ENCODE measurements around the gene TMPRSS7.

TMPRSS7 gene

GRCh38 chr3:112114576-112115160, 80.1 kb downstream of the TMPRSS7 start:
- no peak overlapping the region for H3K4me3 ChIP-seq (ENCODE audit: low read depth, low read length)
- H3K9me3 ChIP-seq (ENCODE audit: control insufficient read depth, insufficient read depth, low read length) = no peaks in the 10 kb centered on the region
- no peaks in the 10 kb centered on the region for H3K27me3 ChIP-seq (ENCODE audit: control insufficient read depth, insufficient read depth, low read length)
- H3K36me3 ChIP-seq (ENCODE audit: control insufficient read depth, insufficient read depth, low read length) = no peaks in the 10 kb centered on the region
- H3K9ac ChIP-seq (ENCODE audit: low read depth, low read length) = no peak overlapping the region
- H3K4me1 ChIP-seq (ENCODE audit: control insufficient read depth, insufficient read depth, low read length) = no peaks in the 10 kb centered on the region

GRCh38 chr3:112115161-112115739, 80.7 kb downstream of the TMPRSS7 start:
- no peaks in the 10 kb centered on the region for H3K36me3 ChIP-seq (ENCODE audit: control insufficient read depth, insufficient read depth, low read length)
- H3K4me1 ChIP-seq (ENCODE audit: control insufficient read depth, insufficient read depth, low read length) = no peaks in the 10 kb centered on the region
- no peak overlapping the region for H3K4me3 ChIP-seq (ENCODE audit: low read depth, low read length)
- H3K9me3 ChIP-seq (ENCODE audit: control insufficient read depth, insufficient read depth, low read length) = no peaks in the 10 kb centered on the region
- H3K27me3 ChIP-seq (ENCODE audit: control insufficient read depth, insufficient read depth, low read length) = no peaks in the 10 kb centered on the region
- H3K9ac ChIP-seq (ENCODE audit: low read depth, low read length) = no peak overlapping the region

- Histone ChIP-seq H3K9me3 (ENCODE audit: control insufficient read depth, insufficient read depth, low read length) (no peaks in the 10 kb centered on the region), H3K4me3 (ENCODE audit: low read depth, low read length) (no peak overlapping the region), H3K36me3 (ENCODE audit: control insufficient read depth, insufficient read depth, low read length) (no peaks in the 10 kb centered on the region), H3K4me1 (ENCODE audit: control insufficient read depth, insufficient read depth, low read length) (no peaks in the 10 kb centered on the region), H3K27me3 (ENCODE audit: control insufficient read depth, insufficient read depth, low read length) (no peaks in the 10 kb centered on the region), H3K9ac (ENCODE audit: low read depth, low read length) (no peak overlapping the region)
Observed at GRCh38 chr3:112115806-112116383, 81.4 kb downstream of the TMPRSS7 start.

GRCh38 chr3:112116748-112117186, 82.2 kb downstream of the TMPRSS7 start:
- Histone ChIP-seq H3K9ac (ENCODE audit: low read depth, low read length) (no peak overlapping the region), H3K27me3 (ENCODE audit: control insufficient read depth, insufficient read depth, low read length) (no peaks in the 10 kb centered on the region), H3K4me3 (ENCODE audit: low read depth, low read length) (no peak overlapping the region), H3K4me1 (ENCODE audit: control insufficient read depth, insufficient read depth, low read length) (no peaks in the 10 kb centered on the region), H3K36me3 (ENCODE audit: control insufficient read depth, insufficient read depth, low read length) (no peaks in the 10 kb centered on the region), H3K9me3 (ENCODE audit: control insufficient read depth, insufficient read depth, low read length) (no peaks in the 10 kb centered on the region)

- Histone ChIP-seq H3K4me3 (ENCODE audit: low read depth, low read length) (no peak overlapping the region), H3K36me3 (ENCODE audit: control insufficient read depth, insufficient read depth, low read length) (no peaks in the 10 kb centered on the region), H3K9me3 (ENCODE audit: control insufficient read depth, insufficient read depth, low read length) (no peaks in the 10 kb centered on the region), H3K4me1 (ENCODE audit: control insufficient read depth, insufficient read depth, low read length) (no peaks in the 10 kb centered on the region), H3K27me3 (ENCODE audit: control insufficient read depth, insufficient read depth, low read length) (no peaks in the 10 kb centered on the region), H3K9ac (ENCODE audit: low read depth, low read length) (no peak overlapping the region)
Observed at GRCh38 chr3:112117415-112117814, 82.9 kb downstream of the TMPRSS7 start.

GRCh38 chr3:112117841-112118571, 83.5 kb downstream of the TMPRSS7 start:
- no peak overlapping the region for H3K9ac ChIP-seq (ENCODE audit: low read depth, low read length)
- no peak overlapping the region for H3K4me3 ChIP-seq (ENCODE audit: low read depth, low read length)
- H3K27me3 ChIP-seq (ENCODE audit: control insufficient read depth, insufficient read depth, low read length) = no peaks in the 10 kb centered on the region
- no peaks in the 10 kb centered on the region for H3K4me1 ChIP-seq (ENCODE audit: control insufficient read depth, insufficient read depth, low read length)
- no peaks in the 10 kb centered on the region for H3K9me3 ChIP-seq (ENCODE audit: control insufficient read depth, insufficient read depth, low read length)
- no peaks in the 10 kb centered on the region for H3K36me3 ChIP-seq (ENCODE audit: control insufficient read depth, insufficient read depth, low read length)

- no peaks in the 10 kb centered on the region for H3K27me3 ChIP-seq (ENCODE audit: control insufficient read depth, insufficient read depth, low read length)
- no peak overlapping the region for H3K4me3 ChIP-seq (ENCODE audit: low read depth, low read length)
- H3K36me3 ChIP-seq (ENCODE audit: control insufficient read depth, insufficient read depth, low read length) = no peaks in the 10 kb centered on the region
- no peaks in the 10 kb centered on the region for H3K9me3 ChIP-seq (ENCODE audit: control insufficient read depth, insufficient read depth, low read length)
- H3K4me1 ChIP-seq (ENCODE audit: control insufficient read depth, insufficient read depth, low read length) = peaks cover 1% of the 10 kb centered on the region
- no peak overlapping the region for H3K9ac ChIP-seq (ENCODE audit: low read depth, low read length)
Observed at GRCh38 chr3:112119962-112120836, 85.7 kb downstream of the TMPRSS7 start.

- Histone ChIP-seq H3K4me1 (ENCODE audit: control insufficient read depth, insufficient read depth, low read length) (peaks cover 16% of the 10 kb centered on the region), H3K4me3 (ENCODE audit: low read depth, low read length) (no peak overlapping the region), H3K36me3 (ENCODE audit: control insufficient read depth, insufficient read depth, low read length) (no peaks in the 10 kb centered on the region), H3K9ac (ENCODE audit: low read depth, low read length) (no peak overlapping the region), H3K9me3 (ENCODE audit: control insufficient read depth, insufficient read depth, low read length) (no peaks in the 10 kb centered on the region), H3K27me3 (ENCODE audit: control insufficient read depth, insufficient read depth, low read length) (no peaks in the 10 kb centered on the region)
Observed at GRCh38 chr3:112121577-112122547, 87.3 kb downstream of the TMPRSS7 start.

GRCh38 chr3:112122870-112123269, 88.3 kb downstream of the TMPRSS7 start:
- Histone ChIP-seq H3K4me3 (ENCODE audit: low read depth, low read length) (no peak overlapping the region), H3K27me3 (ENCODE audit: control insufficient read depth, insufficient read depth, low read length) (no peaks in the 10 kb centered on the region), H3K9me3 (ENCODE audit: control insufficient read depth, insufficient read depth, low read length) (no peaks in the 10 kb centered on the region), H3K9ac (ENCODE audit: low read depth, low read length) (no peak overlapping the region), H3K4me1 (ENCODE audit: control insufficient read depth, insufficient read depth, low read length) (peaks cover 24% of the 10 kb centered on the region), H3K36me3 (ENCODE audit: control insufficient read depth, insufficient read depth, low read length) (no peaks in the 10 kb centered on the region)

- Histone ChIP-seq H3K36me3 (ENCODE audit: control insufficient read depth, insufficient read depth, low read length) (no peaks in the 10 kb centered on the region), H3K4me1 (ENCODE audit: control insufficient read depth, insufficient read depth, low read length) (peaks cover 29% of the 10 kb centered on the region), H3K4me3 (ENCODE audit: low read depth, low read length) (no peak overlapping the region)
Observed at GRCh38 chr3:112123548-112123947, 89.0 kb downstream of the TMPRSS7 start.

More at GRCh38 chr3:112123548-112123947, 89.0 kb downstream of the TMPRSS7 start:
- Histone ChIP-seq H3K27me3 (ENCODE audit: control insufficient read depth, insufficient read depth, low read length) (no peaks in the 10 kb centered on the region), H3K9me3 (ENCODE audit: control insufficient read depth, insufficient read depth, low read length) (no peaks in the 10 kb centered on the region), H3K9ac (ENCODE audit: low read depth, low read length) (no peak overlapping the region)

Measured in iPS-15b (cell line).